Measurements from ENCODE around the gene TSPAN4.

Gene TSPAN4

GRCh38 chr11:898143-898511, 55.5 kb downstream of the TSPAN4 start:
- ATAC-seq: peak; percentile 78
- no peak for TF ChIP-seq ARNTL (CRISPR knock-in tag; IDR thresholded peaks at IDR 0.05; ENCODE audit: borderline replicate concordance, low read depth)
- TF ChIP-seq RARB (CRISPR knock-in tag; IDR thresholded peaks at IDR 0.05): no peak
- TF ChIP-seq, protein P1, sequence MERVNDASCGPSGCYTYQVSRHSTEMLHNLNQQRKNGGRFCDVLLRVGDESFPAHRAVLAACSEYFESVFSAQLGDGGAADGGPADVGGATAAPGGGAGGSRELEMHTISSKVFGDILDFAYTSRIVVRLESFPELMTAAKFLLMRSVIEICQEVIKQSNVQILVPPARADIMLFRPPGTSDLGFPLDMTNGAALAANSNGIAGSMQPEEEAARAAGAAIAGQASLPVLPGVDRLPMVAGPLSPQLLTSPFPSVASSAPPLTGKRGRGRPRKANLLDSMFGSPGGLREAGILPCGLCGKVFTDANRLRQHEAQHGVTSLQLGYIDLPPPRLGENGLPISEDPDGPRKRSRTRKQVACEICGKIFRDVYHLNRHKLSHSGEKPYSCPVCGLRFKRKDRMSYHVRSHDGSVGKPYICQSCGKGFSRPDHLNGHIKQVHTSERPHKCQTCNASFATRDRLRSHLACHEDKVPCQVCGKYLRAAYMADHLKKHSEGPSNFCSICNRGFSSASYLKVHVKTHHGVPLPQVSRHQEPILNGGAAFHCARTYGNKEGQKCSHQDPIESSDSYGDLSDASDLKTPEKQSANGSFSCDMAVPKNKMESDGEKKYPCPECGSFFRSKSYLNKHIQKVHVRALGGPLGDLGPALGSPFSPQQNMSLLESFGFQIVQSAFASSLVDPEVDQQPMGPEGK (CRISPR knock-in tag; IDR thresholded peaks at IDR 0.05; ENCODE audit: borderline replicate concordance): no peak
- no peak for TF ChIP-seq ZNF565 (CRISPR knock-in tag; conservative IDR thresholded peaks at IDR 0.05; ENCODE audit: low read depth)
- TF ChIP-seq TCF4 (CRISPR knock-in tag; IDR thresholded peaks at IDR 0.05; ENCODE audit: borderline replicate concordance): no peak
- no peak for TF ChIP-seq GLIS3 (CRISPR knock-in tag; IDR thresholded peaks at IDR 0.05)

GRCh38 chr11:898540-899190, 56.0 kb downstream of the TSPAN4 start:
- TF ChIP-seq ZNF8 (CRISPR knock-in tag; IDR thresholded peaks at IDR 0.05) (no peak), ESRRG (CRISPR knock-in tag; IDR thresholded peaks at IDR 0.05) (no peak), POU6F1 (CRISPR knock-in tag; IDR thresholded peaks at IDR 0.05; ENCODE audit: borderline replicate concordance, low read depth) (no peak), ZNF70 (CRISPR knock-in tag; IDR thresholded peaks at IDR 0.05) (no peak), ZNF565 (CRISPR knock-in tag; conservative IDR thresholded peaks at IDR 0.05; ENCODE audit: low read depth) (no peak)
- ATAC-seq: peak; percentile 63

DNA sequence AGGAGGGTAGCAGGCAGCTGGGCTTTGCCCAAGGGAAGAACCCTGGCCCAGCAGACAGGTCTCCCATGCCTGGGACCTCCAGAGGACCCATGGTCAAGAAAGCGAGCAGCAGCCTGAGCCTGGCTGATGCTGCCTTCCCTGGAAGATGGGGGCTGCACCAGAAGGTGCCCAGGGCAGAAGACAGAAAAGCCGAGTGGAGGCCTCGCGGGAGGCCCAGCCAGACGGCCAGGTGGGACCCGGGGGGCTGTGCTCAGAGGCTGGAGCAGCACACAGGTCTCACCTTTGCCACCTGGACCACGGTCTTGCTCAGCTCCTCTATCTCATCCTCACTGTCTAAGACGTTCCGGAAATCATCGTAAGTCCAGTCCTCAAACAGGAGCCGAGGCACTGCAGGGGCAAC, 57.1 kb downstream of the TSPAN4 start:
- TF ChIP-seq TOX (CRISPR knock-in tag; IDR thresholded peaks at IDR 0.05; ENCODE audit: borderline replicate concordance) (no peak), ESRRG (CRISPR knock-in tag; IDR thresholded peaks at IDR 0.05) (no peak), ZNF8 (CRISPR knock-in tag; IDR thresholded peaks at IDR 0.05) (no peak), ZNF565 (CRISPR knock-in tag; conservative IDR thresholded peaks at IDR 0.05; ENCODE audit: low read depth) (no peak)

GRCh38 chr11:900545-900944, 57.9 kb downstream of the TSPAN4 start:
- no peak for TF ChIP-seq TOX (CRISPR knock-in tag; IDR thresholded peaks at IDR 0.05; ENCODE audit: borderline replicate concordance)
- TF ChIP-seq ZNF8 (CRISPR knock-in tag; IDR thresholded peaks at IDR 0.05): no peak
- TF ChIP-seq RARB (CRISPR knock-in tag; IDR thresholded peaks at IDR 0.05): no peak
- TF ChIP-seq PPARA (CRISPR knock-in tag; IDR thresholded peaks at IDR 0.05; ENCODE audit: borderline replicate concordance): no peak
- TF ChIP-seq ISL1 (CRISPR knock-in tag; IDR thresholded peaks at IDR 0.05): no peak
- TF ChIP-seq BACH2 (CRISPR knock-in tag; IDR thresholded peaks at IDR 0.05; ENCODE audit: borderline replicate concordance): no peak
- no peak for TF ChIP-seq ARNTL (CRISPR knock-in tag; IDR thresholded peaks at IDR 0.05; ENCODE audit: borderline replicate concordance, low read depth)
- TF ChIP-seq ZC3H10 (CRISPR knock-in tag; IDR thresholded peaks at IDR 0.05): no peak
- no peak for TF ChIP-seq TSHZ2 (CRISPR knock-in tag; IDR thresholded peaks at IDR 0.05)
- TF ChIP-seq CREB5 (CRISPR knock-in tag; IDR thresholded peaks at IDR 0.05; ENCODE audit: low read depth): no peak
- no peak for TF ChIP-seq OSR1 (CRISPR knock-in tag; IDR thresholded peaks at IDR 0.05)
- no peak for TF ChIP-seq ZFP30 (CRISPR knock-in tag; IDR thresholded peaks at IDR 0.05)
- TF ChIP-seq SNAI2 (CRISPR knock-in tag; IDR thresholded peaks at IDR 0.05): no peak
- no peak for TF ChIP-seq GLIS3 (CRISPR knock-in tag; IDR thresholded peaks at IDR 0.05)
- no peak for TF ChIP-seq ZNF565 (CRISPR knock-in tag; conservative IDR thresholded peaks at IDR 0.05; ENCODE audit: low read depth)
- no peak for ATAC-seq

More for the DNA sequence above, 57.1 kb downstream of the TSPAN4 start:
- no peak for ATAC-seq
